HG02759 (cell line): Measurements from ENCODE around the gene LPIN1.
"Not testable (repeated sequence)": the region's sequence is repeated elsewhere in the genome, so short reads cannot be mapped to it uniquely, and the experiment has no call there.

Experiments
- ATAC-seq: cut with Tn5 transposase; IDR thresholded peaks from one replicate; pipeline ENCODE4 v1.9.1; 2021; ENCODE audit warnings: mild to moderate bottlenecking, moderate library complexity; ENCODE audit not compliant: unreplicated experiment

The LPIN1 gene

DNA sequence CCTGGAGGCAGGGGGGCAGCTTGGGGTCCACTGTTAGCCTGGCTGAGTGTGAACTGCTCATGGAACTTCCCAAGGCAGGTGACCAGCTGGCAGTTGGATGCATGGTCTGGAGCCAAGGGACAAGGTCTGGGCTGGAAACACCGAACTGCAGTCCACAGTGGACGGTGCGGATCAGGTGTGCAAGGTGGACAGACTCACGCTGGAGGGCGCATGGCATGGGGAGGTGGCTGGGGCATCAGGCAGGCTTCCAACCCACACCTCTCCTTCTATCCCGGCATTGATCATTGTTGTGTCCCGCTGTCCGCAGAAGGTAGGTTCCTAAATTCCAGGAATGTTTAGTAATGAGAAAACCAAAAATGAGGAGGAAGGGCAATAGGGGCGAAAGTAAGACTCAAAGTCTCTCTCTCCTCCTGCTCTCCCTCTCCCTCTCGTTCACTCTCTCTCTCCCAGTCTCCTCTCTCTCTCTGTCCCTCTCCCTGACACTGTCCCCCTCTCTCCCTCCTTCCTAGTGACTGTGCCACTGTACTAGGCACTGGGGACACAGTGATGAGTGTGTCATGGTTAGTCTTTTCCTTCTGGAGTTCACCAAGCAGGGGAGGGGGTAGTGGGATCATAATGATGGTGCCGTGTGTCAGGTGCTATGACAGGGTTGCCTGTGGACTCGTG, 30.3 kb upstream of the LPIN1 start:
- ATAC-seq: no peak

DNA sequence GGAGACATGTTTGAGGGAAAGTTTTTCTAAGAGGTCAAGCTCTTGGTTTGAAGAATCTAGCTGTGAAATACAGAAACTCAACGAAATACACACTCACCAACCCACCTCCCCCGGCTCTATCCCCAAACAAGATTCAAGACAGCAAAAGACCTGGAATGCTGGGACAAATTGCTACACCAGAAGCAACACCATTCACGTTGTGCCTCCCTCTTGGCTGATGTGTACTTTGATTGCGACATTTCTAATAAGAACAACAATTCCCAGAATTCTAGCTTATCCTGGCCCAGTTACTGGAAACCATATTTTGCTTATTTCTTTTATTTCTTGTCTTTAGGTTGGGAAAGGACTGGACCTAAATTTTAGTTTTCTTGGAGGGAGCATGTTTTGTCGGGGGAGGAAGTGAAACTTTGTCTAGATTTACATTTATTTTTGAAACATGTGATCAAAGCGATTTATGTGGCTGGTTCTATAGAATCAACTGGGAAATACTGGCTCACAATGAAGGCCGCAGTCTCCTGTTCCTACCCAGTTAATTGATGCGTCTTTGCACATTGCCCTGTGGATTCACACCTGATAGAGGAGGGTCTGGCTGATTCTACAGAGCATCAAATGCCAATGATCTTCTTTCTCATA, 29.6 kb upstream of the LPIN1 start:
- no peak for ATAC-seq

DNA sequence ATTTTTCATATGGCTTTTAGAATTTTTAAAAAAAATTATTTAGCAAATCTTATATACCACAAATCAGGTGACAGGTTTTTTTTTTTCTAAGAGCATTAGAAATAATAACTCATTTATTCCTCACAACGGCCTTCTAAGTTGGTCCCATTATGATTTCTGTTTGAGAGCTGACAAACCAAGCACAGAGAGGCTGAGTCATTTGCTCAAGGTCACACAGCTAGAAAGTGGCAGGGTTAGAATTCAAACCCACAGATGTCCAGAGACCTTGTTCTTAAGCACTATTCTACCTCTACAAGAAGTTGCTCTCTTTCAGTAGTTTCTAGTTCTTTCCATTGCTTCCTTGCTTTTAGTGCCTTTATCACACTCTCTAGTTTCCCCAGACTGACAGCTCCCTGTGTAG, 28.8 kb upstream of the LPIN1 start:
- ATAC-seq: no peak

DNA sequence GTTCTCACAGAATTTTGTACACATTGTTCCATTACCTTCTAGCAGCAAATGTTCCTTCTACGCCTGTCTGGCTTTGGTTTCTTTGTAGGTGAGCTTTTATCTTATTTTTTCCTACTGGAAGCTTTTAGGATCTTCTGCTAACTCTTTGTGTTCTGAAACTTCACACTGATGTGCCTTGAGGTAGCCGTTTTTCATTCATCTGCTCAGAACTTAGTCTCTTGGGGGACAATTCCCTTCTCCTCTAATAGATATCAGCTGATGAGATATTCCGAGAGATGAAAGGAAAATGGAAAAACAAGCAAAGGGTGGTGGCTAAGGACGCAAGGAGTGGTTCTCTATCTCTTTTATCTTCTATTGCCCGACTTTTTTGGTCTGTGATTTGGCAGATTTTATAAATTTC, 27.8 kb upstream of the LPIN1 start:
- no peak for ATAC-seq

DNA sequence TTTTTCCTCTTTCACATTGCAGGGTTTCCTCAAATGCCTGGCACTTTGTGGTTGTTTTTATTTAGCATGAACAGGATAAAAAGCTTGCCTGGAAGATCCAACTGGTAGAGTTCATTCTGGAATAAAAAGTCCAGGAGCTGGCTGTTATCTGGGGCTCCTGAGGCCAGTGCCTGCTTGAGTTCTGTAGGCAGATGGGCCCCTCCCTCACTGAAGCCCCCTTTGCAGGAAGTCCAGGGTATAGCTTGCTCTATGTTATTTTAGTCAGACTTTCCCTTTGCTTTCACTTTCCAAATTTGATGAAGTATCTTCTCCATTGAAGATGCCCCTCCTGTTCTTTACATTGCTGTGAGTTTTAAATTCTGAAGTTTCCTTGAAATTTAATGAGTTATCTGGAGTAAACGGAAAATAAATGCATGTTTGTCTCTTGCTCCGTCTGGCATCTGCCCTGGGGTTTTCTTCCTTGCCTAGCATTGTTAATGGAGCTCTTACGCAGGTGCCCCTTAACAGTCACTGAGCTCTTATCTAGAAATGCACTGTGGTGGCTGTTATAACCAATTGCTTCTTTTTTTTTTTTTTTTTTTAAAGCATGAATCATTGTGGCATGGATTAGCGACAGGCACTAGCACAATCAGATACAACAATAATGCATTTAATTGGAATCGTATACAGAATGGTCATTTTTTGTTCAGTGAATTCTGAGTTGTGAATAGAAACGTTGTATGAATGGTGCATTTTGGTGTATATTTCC, 27.0 kb upstream of the LPIN1 start:
- ATAC-seq: no peak

DNA sequence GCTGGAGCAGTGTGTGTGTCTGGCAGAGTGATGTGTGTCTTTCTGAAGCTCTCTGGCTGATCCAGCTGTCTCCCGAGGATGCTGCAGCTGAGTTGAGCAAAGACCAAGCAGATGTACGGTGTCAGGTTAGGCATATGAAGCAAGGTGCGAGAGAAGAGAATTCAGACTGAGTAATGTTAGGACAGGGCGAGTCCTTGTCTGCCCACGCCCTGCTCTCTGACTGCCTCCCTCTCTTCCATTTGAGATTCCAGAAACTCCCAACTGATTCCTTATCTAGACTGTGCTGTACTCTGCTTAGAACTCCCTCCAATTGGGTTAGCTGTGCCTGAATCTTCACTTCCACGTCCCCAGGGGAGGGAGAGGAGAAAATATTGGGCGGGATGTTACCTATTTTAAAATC, 25.7 kb upstream of the LPIN1 start:
- ATAC-seq: no peak

DNA sequence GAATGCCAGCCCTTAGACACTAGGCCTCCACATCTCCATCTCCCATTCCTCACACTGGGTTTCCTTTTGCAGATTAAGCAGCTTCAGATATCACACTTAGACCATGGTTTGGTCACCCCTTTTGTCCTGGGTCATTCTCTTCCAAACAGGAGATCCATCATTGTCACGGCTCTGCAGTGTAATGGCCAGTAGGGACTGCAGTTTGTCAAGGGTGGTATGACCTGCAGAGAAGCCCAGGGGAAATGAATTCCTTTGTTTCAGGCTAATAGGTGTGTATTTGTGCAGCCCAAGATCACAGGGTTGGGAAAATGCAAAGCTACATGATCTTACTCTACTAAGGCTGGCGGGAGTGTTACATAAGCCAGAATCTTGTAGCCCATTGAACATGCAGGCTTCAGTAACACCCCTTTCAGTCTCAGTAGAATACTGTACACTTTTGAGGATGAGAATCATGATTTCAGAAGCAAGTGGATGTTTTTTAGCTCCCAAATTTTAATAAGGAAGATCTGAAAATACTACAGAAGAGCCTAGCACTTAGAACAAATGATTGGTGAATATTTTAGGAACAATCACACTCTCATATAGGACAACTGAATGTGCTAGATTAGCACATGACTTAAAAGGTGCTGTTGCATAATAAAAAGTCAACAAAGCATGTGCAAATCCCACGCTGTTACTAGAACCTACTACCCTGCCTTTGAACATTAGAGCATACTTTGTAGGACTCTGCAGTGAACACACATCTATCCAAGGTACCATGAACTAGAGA, 24.0 kb upstream of the LPIN1 start:
- no peak for ATAC-seq

DNA sequence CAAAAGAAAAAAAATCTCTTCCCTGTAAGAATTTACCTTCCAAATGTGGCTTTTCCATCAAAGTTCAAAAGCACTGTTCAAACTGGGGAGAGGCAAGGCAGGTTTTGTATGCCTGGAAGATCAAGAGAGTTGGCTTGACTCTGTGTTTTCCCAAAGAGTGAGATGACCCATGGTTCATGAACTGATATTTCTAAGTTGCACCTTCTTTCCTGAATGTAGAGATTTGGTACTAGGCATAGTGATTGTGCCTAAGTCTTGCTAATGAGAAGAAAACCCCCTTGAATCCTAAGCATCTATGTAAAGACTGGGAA, 23.4 kb upstream of the LPIN1 start:
- no peak for ATAC-seq

DNA sequence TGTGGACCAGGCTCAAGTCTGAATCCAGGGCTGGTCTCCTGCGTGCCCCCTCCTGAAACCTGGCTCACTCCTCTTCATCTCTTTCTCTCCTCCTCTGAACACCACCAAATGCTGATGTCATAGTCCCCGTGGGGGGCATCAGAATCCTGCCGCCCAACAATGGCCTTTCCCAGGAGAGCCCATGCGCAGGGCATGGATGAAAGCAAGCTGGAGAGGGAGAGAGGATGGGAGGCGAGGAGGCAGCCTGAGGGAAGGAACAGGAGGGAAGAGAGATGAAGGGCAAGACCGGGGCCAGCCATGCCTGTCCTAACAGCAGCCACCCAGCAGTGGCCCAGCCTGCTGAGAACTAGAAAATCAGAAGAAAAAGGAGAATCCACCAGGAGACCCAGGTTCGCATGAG, 22.3 kb upstream of the LPIN1 start:
- no peak for ATAC-seq

DNA sequence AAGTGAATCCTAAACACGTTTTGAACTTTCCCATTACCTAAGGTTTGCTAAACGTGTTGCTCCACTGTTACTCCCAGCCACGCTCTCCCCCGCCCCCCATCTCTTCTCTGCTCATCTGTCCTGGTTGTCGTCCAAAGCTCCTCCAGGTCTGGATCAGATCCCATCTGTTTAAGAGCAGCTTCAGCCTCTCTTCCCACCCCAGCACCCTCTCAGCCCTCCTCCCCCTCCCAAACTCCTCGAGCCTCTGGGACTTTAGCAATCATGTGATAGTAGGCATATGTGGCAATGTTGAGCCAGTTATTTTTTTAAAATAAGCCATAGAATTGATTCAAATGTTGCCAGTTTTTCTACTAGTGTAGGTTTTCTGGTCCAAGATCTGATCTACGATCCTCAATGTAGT, 20.0 kb upstream of the LPIN1 start:
- no peak for ATAC-seq

DNA sequence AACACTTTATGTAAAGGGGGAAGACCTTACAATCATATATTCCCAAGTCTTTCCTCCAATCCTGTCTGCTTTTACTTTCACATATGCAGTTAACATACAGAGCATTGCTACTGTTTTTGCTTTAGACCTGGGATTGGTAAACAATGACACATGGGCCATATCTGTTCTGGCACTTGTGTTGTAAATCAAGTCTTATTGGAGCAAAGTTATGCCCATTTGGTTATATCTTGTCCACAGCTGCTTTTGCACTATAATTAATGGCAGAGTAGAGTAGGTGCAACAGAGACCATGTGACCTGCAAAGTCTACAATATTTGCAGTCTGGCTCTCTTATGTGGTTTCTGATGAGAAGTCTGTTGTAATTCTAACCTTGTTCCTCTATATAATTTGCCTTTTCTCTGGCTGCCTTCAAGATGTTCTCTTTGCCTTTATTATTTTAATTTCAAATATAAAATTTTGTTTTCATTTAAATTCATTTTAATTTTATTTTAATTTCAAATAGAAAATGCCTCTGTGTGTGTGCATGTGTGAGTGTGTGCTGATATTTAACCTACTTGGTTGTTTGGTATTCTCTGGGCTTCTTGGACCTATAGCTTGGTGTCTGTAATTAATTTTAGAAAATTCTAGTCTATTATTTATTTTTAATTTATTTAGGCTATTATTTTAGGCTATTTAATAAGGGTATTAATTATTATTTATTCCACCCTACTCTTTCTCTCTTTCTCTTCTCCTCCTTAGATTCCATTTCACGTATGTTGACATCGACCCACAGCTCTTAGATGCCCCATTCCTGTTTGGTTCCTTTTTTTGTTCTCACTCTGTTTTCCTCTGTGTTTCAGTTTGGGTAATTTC, 16.8 kb upstream of the LPIN1 start:
- ATAC-seq: no peak

DNA sequence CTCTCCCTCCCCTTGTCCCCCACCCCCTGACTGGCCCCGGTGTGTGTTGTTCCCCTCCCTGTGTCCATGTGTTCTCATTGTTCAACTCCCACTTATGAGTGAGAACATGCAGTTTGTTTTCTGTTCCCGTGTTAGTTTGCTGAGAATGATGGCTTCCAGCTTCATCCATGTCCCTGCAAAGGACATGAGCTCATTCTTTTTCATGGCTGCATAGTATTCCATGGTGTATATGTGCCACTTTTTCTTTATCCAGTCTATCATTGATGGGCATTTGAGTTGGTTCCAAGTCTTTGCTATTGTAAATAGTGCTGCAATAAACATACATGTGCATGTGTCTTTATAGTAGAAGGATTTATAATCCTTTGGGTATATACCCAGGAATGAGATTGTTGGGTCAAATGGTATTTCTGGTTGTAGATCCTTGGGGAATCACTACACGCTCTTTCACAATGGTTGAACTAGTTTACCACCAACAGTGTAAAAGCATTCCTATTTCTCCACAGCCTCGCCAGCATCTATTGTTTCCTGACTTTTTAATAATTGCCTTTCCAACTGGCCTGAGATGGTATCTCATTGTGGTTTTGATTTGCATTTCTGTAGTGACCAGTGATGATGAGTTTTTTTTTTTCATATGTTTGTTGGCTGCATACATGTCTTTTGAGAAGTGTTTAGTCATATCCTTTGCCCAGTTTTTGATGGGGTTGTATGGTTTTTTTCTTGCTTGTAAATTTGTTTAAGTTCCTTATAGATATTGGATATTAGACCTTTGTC, 15.0 kb upstream of the LPIN1 start:
- not testable (repeated sequence) for ATAC-seq

DNA sequence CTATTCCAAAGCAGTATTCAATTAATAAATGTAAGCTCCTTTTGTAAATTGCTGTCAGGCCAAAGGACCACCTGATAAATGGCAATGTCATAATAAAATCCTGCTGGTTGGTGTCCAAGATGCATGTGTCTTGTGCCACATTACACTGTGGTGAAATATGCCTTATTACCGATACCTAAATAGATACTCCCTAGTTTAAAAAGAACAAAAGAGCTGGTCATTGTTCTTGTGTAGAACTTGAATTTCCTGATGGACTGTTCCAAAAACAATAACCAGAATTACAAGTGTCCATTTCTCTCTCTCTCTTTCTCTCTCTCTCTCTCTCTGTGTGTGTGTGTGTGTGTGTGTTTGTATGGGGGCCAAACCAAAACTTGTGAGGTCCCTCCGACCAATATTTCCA, 13.8 kb upstream of the LPIN1 start:
- no peak for ATAC-seq

DNA sequence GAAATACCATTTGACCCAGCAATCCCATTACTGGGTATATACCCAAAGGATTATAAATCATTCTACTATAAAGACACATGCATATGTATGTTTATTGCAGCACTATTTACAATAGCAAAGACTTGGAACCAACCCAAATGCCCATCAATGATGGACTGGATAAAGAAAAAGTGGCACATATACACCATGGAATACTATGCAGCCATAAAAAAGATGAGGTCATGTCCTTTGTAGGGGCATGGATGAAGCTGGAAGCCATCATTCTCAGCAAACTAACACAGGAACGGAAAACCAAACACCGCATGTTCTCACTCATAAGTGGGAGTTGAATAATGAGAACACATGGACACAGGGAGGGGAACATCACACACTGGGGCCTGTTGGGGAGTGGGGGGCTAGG, 8.6 kb upstream of the LPIN1 start:
- ATAC-seq: not testable (repeated sequence)

DNA sequence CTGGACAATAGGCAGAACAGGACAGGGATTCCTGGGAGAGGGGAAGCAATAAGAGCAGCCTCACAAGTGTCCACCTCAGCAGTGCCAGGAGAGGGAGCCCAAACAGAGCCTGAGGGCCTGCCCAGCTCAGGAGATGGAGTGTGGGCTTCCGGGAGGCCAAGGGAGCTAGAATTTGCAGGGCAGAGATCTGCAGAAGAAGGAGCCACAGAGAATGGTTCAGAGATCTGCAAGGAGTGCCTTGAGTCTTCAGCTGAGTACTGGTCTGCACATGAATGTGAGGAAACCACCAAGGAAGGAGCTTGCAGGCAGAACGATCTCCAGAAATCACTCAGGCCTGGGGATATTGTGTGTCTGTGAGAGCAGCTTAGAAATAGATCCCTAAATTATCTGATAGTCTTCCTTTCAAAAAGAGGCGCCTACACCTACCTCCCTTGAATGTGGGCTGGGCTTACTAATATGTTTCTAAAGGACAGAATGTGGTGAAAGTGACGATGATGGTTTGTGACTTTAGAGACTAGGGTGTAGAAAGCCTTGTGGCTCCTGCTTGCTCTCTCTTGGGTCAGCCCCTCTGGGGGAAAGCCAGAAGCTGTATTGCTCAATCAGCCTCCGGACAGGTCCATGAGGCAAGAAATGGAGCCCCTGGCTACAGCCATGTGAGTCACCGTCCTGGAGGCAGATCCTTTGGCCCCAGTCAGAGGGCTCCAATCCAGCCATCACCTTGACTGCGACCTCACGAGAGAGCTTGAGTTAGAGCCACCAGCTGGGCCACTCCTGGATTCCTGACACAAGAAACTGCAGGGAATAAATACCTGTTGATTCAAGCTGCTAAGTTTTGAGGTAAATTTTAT, 7.6 kb upstream of the LPIN1 start:
- no peak for ATAC-seq

DNA sequence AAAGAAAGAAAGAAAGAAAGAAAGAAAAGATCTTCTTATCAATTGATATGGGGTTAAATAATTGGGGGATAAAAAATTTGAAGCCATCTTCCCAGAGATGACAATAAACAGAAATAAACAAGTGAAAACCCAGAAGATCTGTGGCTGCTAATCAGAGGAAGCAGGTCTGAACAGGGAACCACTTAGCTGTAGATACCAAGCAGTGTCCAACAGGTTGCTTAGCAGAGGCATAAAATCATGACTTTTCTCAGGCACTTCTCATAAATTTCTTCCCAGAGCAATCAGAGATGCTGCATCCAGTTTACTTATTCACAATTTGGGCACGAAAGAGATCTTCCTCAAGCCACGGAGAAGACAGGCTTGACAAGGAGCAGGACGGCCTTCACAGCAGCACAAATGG, 5.7 kb upstream of the LPIN1 start:
- ATAC-seq: no peak

DNA sequence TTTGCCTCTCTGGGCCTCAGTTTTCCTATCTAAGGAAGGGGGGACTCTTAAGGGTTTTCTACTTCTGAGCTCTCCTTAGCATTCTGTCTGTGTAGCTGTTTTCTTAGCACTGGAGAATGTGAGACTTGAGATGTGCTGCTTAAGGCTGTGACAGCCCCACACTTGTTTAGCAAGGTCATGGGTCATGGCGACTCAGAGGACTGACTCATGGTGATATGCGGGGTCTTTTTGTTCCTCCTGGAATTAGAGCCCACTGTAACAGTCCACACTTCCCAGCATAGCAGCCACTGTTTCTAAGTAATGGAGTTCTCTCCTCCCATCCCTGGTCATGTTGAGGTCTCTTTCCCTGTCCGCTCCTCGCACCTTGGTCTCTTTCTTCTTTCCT, 4.1 kb upstream of the LPIN1 start:
- no peak for ATAC-seq

DNA sequence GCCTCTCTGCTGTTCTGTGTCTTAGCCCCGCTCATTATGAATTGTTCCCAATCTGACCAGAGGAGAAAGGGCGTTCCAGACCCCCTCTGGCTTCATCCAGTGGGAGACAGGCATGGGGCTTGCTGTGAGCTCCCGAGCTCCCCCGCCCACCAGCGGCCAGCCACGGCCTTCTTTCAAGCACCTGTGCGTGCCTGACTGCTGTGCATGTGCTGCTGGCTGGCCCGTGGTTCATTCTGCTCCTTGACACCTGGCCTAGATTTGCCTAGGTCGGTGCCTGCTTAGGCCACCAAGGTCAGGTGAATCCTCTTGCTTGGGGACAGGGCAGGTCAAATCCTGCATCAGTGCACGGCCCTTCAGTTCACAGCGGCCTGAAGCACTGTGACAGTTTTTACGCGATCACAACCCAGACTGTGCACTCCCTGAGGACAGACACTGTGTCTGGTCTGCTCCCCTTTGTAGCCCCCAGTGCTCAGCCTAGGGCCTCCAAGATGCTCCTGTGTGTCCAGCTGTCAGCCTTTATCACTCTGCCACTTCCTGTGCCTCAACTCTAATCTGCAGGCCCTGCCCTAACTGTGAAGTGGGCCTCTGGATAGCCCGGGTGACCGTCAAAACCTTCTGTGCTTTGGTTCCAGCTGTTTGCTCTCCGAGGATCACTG, 3.6 kb upstream of the LPIN1 start:
- ATAC-seq: no peak

DNA sequence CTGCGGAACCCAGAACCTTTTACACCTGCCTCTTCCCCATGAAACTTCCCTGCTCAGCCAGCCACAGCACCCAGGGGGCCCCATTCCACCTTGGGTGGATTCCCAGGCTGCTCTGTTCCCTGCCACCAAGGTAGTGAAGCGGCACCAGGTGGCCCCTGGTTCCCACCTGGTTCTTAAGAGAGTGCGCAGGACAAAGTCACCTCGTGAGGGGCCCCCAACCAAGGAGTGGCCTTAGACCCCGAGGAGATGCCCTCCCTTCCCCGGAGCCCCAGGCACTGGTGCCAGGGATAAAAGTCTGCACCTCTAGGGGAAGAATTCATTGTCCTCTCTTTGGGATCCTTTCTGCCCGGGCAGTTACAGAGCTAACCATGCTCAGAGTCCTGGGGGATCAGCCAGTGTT, 3.1 kb upstream of the LPIN1 start:
- ATAC-seq: no peak
